IPS-NIHi7 (cell line): ENCODE data around the gene TUBAL3.

Source experiments
- DNase-seq: peaks from one replicate; pipeline ENCODE4 v3.0.0; 2012; ENCODE audit warnings: mixed read lengths; ENCODE audit errors: extremely low spot score

The TUBAL3 gene

DNA sequence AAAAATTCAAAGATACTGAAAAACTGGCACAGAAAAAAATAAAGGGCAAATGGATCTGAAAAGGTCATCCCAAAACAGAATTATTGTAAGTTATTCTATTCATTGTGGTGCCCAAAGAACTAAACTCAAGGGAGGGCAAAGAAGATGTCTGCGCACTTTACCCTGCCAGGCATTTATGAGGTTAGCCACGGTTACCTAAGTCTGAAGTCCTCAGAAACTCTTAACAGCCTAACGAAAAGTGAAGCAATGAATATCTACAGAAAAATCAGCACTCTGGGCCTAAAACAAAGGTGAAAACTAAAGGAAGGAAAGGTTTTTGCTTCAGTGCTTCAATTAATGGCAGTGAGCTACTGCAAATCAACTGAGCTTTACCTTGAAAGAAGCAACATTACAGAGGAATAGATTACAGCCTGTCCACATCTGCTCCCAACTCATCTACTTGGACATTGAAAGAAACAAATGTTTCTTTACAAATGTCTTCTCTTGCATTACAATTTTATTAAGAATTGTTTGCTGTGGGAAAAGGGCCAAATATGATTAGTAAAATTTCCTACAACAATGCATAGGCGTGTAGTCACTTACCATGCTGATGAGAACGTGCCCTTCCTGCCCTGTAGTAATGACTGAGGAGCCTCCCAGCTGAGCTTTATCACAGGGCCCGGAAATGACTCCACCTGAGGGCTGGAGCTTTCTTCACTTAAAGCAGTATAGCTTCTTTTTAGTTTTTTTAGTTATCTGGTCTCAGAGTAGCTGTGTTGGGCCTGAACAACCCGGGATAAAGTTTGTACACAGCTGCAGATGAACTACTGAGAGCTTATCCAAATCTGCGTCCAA, at the start of gene TUBAL3:
Gene TUBAL3, minus strand, starts transcription at position 621 of the 834 bp plus-strand sequence. Its CDS starts 36 bp downstream, at position 585.
- no peak for DNase-seq

DNA sequence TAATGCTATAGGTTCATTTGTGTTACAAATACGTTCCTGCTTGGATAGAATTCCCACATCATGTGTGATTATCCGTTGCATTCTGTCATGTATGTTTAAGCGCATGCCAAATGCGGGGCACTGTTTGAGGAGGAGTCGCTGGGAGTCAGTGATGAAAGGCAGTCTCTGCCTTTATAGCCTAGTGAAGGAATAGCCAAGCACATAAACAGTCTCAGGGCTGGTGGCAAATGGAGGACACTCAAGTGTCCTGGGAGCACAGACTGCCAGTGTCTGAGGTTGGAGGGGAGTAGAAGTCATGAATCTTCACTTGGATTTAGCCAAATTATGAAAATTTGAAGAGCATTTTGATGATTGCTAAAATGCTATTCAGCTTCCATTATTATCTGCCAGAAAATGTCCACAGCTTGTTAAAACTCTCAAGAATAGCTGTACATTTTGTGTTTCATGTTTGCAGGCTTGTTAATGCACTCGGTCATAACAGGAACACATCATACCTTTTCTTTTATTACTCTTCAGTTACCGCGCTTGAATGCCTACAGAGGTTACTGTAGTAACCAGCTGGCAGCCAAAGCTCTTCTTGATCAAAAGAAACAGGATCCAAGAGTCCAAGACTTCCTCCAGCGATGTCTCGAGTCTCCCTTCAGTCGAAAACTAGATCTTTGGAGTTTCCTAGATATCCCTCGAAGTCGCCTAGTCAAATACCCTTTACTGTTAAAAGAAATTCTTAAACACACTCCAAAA, 49.3 kb upstream of the TUBAL3 start:
- no peak for DNase-seq

DNA sequence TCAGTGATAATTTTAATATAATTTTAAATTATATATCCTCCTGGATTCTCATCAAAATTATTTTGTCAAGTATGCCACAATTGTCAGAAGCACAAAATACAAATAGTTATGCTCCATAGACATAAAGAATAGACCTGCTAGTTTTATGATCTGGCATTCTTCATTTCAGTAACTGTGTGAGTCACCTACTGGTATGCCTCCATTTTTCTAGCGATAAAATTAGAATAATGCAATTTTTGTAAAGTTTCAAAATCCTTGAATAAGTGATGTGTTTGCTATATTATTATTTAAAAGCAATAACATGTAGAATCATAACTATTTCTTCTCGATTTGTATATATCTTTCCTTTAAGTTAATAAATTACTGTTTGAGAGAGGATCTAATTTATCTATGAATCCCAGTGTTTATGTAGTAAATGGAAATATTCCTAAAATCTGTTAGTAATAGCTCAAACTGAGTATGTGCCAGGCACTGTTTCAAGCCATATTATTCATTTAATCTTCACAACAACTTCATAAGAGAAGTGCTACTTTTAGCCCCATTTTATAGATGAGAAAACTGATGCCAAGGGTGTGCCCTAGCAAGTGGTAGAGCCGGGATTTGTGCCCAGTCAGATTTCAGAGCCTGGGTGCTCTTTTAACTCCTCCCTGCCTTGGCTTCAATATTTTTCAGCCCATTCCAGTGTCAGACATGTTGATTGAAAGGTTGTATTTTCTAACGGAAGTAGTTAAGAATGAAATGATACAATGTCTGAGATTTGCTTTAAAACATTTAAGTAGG, 46.2 kb upstream of the TUBAL3 start:
- no peak for DNase-seq

DNA sequence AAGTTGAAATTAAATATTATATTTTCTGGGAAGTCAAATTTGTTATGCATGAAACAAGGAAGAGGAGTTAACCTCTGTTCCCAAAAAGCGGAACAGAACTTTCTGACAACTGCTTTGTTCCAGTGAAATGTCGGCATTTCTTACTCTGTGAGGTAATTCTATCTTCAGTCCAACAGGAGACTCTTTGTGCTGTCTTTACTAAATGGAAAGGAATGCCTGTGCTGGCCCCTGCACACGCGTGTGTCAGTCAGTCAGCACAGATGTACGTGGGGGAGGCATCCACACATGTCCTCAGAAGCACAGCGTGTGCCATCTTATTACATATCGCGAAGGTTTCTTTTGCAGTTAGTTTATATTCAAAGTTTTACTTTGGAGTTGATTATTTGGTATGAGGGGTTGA, 45.2 kb upstream of the TUBAL3 start:
- DNase-seq, result no peak

DNA sequence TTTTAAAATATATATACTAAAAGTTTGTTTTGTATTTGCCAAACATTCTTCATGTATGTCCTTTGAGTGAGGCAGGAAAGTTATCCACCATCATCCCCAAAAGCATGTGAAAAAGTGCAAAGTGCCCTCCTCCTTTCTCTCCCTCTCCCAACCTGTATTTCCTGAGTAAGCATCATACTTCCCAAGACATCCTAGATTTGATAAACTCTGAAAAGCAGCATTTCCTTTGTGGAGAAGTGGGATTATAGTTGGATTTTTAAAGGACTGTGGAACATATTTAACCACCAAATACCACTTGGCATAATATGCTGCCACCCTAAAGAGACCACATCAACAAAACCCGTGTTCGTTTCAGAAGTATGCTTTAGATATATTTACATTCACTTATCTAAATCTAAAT, 44.6 kb upstream of the TUBAL3 start:
- DNase-seq, result no peak

DNA sequence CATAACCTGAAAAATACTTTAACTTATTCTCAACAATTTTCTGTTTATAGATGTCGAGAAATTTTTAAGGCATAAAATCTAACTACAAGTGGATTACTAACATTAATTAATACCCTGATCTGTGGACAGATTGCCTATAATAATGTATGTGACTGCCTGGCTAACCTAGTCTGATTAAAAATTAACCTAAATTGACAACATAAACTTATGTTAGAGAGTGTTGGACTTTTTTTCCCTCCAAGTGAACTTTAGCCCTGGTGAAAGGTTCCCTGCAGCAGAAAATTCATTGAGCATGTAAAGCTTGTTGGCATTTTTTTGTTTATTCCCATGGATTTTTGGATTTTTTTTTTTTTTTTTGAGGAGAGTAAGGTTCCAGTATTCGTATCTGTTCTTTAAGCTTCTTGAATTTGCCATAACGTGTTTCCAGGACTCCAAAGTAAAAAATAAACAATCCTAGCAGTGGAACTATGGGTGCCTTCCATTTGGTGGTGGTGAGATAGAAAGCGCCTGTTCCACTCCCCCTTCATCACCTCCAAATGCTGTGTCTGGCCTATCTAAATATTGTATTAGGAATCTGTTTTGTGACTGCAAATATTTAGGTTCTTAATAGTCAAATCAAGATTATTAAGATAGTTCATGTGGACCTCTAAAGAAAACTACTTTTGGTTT, 43.8 kb upstream of the TUBAL3 start:
- DNase-seq, result no peak

DNA sequence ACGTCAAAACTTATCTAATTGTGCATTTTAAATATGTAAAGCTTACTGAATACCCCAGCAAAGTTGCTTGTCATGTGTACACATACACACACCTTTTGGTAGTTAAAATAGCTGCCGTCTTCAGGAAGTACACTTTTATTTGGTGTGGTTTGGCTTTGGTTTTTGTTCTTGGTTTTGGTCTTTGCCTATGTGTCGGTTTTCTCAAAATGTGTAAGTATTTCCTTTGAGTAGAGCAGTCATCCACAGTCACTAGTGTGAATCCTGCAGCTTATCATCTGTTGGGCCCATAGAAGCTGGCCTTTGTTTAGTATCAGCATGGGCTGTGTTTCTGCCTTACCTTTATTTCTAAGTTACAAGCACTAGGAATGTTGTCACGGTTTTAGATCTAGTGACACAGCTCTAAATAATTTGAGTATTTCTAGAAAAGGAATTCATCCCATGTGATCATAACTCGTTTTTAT, 43.0 kb upstream of the TUBAL3 start:
- no peak for DNase-seq

DNA sequence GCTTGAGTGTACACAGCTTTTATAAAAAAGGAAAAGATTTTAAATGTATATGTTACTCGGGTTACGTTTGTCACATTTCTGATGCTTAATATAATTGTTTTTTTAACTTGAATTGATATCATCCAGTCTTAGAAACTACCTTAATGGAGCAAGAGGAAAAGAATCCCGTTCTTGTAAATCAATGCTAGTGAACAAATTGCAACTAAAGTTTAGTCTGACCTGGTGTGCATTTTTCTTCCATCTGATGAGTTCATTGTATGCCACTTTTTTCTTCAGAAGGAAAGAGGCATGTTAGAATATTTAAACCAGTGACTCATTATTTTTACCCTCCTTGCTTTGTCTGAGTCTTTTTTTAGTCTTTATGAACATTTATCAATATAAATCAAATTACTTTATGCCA, 42.4 kb upstream of the TUBAL3 start:
- DNase-seq, result no peak

DNA sequence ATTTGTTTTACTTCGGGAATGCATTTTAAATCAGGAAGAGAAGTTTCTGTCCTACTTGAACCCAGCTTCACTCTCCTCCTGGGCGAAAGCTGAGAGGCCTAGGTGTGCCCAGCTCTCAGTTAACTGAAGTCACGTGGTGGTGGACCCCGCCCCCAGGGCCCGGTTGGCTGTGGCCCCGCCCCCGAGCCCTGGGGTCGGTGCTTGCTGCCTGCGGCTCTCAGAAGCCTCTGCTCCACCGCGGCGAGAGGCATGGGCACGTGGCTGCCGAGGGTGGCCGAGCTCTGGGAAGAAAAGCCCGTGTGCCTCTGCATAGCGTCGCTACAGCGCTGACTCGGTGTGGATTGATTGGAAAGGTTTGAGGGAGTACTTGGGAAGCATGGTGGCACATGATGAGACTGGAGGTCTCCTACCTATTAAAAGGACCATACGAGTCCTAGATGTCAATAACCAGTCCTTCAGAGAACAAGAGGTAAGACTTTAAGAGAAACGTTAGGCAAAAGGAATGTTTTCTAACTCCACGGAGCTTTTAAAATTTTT, 41.8 kb upstream of the TUBAL3 start:
- peak; percentile 97 for DNase-seq

DNA sequence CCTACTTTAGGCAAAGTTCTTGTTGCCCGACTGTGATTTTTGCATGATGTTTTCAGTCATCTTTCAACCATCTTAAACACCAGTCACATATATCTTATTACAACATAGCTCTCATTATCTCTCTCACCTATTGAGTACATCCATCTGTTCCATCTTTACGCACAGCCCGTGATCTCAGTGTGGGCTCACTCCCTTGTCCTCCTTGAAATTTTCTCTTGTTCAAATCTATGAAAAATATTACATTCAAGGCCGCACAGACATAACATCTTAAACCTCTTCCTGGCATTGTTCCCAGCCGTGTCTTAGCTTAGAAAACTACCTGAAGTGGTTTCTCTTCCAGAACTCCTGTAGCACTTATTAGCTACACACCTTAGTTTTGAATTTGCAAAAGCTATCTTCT, 40.4 kb upstream of the TUBAL3 start:
- no peak for DNase-seq

DNA sequence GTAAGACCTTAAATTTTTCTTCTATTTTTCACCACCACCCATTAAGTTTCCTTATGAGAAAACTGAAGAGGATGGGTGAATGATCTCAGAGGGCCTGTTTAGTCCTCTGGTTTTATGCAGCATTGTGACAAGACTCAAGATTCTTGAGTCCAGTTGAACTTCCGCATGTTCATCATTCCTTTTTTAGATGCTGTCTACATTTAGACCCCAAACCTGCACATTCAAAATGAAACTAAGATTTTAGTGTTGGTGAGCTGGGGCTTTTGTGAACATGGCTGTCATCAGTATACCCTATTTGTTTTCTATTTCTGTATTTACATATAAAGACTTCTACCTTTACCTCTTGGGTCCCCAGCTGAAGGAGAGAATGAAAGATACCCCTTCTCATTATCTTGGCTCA, 38.8 kb upstream of the TUBAL3 start:
- no peak for DNase-seq

DNA sequence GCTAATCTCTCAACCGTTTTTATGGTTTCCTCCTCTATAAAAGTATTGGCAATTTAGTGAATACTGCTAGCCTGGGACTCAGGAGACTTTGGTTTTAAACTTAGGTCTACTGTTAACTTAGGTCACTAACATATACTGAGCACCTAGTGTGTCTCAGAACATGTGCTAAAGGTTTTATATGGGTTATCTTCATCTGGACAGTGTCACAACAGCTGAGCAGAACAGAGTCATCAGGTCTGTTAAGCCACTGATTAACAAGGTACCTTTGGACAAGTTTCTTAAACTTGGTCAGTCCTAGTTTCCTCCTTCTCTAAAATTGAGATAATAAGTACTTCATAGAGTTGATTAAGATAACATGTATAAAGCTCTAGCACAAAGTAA, 38.4 kb upstream of the TUBAL3 start:
- DNase-seq, result no peak

DNA sequence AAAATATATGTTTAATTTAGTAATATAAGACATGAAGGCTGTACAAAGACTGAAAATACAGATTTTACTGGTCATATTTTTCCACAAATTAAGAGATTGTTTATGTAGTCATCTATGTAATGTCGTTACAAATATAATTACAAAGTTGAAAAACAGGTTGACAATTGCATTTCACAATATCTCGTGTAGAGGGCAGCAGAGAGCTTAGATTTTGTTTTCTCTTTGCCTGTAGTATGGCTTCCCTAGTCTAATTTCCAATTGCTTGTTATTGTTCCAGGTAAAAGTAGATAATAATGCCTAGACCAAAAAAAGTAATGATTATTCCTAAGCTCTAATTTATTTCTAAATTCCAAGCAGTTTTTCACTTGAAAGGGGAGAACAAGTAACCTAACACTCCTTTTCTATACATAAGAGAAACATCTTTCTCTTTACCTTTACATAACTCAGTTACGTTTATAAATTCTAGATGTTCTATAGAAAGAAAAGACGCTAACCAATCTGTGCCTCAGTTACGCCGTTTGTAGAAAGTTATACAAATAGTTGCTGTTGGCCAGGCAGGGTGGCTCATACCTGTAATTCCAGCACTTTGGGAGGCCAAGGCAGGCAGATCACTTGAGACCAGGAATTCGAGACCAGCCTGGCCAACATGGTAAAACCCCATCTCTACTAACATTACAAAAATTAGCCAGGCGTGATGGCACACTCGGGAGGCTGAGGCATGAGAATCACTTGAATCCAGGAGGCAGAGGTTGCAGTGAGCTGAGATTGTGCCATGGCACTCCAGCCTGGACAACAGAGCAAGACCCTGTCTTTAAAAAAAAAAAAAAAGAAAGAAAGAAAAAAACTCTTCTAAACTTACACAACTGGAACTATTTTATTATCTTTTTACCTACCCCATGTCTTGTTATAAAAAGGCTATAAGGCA, 37.7 kb upstream of the TUBAL3 start:
- DNase-seq, result no peak

DNA sequence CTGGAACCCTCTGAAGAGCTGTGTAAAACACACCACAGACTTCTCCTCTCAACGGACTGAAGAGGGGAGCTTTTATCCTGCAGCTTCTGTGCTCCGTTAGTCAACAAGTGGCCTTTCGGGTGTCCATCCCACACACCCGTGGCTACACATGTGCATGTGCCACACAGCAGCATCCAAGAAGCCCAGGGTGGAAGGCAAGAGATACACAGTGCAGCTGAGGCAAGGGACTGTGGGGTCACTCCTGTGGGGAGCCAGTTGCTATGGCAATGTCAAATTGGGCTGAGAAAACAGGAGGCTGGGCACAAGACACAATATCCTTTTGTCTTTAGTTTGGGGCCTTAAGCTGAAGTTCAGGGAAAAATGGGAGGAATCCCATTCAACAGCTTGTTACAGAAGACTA, 36.5 kb upstream of the TUBAL3 start:
- no peak for DNase-seq

DNA sequence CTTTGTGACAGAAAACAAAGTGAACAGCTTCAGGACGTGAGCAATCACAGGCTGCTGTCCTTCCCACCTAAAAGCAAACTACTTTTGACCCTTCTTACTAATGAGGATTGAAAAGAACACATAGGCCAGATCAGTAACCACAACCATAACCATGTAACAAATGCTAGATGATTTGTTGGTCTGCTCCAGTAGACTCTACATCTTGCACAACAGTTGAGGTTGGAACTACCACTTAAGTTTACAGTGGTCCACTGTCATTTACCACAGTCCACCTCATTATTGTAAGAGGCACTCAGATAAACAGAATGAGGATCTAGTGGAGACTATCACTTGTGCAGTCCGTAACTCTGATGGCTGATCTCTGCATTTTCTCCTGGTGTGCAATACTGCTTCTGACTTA, 35.6 kb upstream of the TUBAL3 start:
- no peak for DNase-seq

DNA sequence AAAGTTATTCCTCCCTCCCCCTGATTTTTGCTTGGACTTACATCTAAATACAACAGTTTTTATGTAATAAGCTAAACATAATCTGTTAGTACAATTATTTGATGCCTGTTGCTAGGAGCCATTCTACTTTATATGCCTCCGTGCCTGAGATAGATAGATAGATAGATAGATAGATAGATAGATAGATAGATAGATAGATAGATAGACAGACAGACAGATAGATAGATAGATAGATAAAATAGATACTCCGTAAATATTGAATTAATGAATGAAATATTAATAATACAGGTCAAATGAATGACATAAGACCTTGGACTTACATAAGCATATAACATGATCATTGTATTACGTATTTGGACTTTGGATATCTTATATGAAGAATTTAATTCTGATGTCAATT, 30.7 kb upstream of the TUBAL3 start:
- DNase-seq, result no peak

DNA sequence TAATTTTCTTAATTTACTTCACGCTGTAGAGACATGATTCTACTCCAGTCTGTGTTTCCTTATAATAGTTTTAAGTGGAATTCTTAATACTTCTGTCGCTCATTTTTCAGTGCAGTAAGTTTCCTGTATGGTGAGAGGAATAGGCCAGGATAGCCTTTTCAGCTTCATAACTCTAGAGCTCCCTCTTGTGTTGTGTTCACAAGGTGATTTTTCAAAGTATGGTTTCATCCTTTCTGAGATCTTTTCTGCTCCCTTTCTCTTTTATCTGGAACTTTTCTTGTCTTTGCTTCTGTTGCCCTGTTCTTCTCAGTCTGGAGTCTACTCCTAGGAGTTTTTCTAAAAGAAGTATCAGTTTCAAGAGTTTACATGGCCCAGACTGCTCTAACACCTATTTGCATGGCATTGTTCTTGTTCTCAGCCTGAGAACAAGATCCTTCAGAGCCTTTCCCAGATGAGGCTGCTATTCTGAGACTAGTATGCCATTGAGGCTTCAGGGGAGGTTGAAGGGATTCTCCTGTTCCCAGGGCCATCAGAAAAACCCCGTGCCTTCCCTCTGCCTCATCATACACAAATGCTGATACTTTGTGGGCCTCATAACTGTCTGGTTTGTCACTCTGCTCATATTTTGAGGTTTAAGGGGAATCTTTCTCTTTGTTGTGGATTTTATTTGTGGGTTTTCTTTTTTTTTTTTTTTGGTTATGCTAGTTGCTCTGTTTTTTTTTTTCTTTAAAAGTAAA, 29.6 kb upstream of the TUBAL3 start:
- peak; percentile 31 for DNase-seq

DNA sequence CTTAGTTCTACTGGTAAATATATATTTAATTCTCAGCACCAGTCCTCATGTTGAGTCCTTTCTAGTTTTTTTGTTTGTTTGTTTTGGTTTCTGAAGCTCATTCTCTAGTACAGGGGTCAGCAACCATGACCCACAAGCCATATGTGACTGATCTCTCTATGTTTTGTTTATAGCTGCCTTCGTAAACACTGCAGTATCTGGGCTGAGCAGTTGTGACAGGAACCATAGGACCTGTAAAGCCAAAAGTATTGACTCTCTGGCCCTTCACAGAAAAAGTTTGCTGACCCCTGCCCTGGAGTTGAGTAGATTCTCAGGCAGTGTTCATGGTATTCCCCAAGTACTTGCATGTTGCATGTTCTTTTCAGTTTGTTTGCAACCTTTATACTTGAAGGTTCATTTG, 28.6 kb upstream of the TUBAL3 start:
- no peak for DNase-seq

DNA sequence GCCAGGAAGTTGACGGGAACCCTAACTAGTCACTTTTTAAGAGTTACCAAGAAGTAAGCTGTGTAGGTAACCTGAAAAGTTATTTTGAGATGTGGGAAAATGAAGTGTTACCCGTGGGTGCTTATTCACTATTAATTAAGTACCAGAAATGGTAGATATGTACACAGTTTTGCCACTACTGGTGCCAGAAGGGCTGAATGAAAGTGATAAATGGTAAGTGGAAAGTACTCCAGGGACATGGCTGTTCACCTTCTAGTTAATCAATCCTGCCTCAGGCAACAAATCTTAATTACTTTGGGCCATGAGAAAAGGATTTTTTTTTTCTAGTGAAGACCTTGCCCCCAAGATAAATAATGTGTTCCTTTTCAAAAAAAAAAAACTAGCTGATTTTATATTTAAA, 23.5 kb upstream of the TUBAL3 start:
- no peak for DNase-seq

DNA sequence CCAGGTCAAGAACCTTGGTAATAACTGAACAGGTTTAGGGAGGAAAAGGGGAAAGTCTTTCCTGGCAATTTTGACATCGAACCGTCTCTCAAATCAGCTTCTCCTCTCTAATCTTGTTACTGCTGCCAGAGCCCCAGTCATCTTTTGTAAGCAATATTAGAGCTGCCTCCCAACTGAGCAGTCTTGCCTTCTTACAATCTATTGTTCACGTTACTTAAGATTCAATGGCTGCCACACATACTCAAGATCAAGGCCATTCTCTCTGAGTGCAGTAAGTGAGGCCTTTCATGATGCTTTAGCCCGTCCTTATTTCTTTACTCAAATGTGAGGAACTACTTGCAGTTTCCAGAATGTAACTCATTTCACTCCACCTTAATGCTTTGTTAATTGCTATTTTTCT, 20.1 kb upstream of the TUBAL3 start:
- no peak for DNase-seq
